K562 (cell line): Measurements from ENCODE around the gene ABCC1. TPM values are rescaled to one million over a fixed set of nuclear protein-coding genes. Genes with fewer than 3 reads are reported as not detected.

Experiments used
- AFF1 ChIP-seq, 2 experiments: fragments of 450-650 bp; IDR thresholded peaks; 2 replicates each; pipeline ENCODE4 v1.6.1; 2018; ENCODE audit warnings: mild to moderate bottlenecking in 2 of 2, low read depth in 1 of 2; ENCODE audit not compliant: partially characterized antibody in 2 of 2
- ATF6 ChIP-seq: sonication (generic); formaldehyde crosslinking; IDR thresholded peaks from 2 replicates; pipeline ENCODE4 v1.4.0; 2020; ENCODE audit warnings: mild to moderate bottlenecking, missing genetic modification reagents
- HDAC6 ChIP-seq: IDR thresholded peaks from 2 replicates; pipeline ENCODE4 v1.6.1; 2012; ENCODE audit warnings: low read depth, mild to moderate bottlenecking, control low read depth, inconsistent platforms, low read length, moderate library complexity
- HMGN3 ChIP-seq: IDR thresholded peaks from 2 replicates; pipeline ENCODE4 v1.6.1; 2011; ENCODE audit warnings: borderline replicate concordance, low read depth, mild to moderate bottlenecking, mixed read lengths, low read length; ENCODE audit not compliant: insufficient read length; ENCODE audit errors: extremely low read depth
- ZBTB26 ChIP-seq: fragments of 450-650 bp; formaldehyde crosslinking; IDR thresholded peaks from 2 replicates; pipeline ENCODE4 v1.4.0; 2022; ENCODE audit warnings: missing genetic modification characterization
- ZNF311 ChIP-seq: fragments of 250-450 bp; sonication (Bioruptor Pico); IDR thresholded peaks from 2 replicates; pipeline ENCODE4 v1.4.0; 2020; ENCODE audit warnings: mild to moderate bottlenecking, moderate library complexity
- polyA plus RNA-seq, 8 experiments: library from polyadenylated mRNA; depleted of rRNA in 4 of 8; stranded (reverse) in 5 of 8; unstranded in 3 of 8; fragments of >200 nt; fragmentation: Nextera tagmentation in 2 of 8; fragmentation: Illumina TruSeq in 1 of 8; extraction: Ambion mirVana in 2 of 8; extraction: Trizol in 1 of 8; gene quantifications; 2 replicates each; pipeline versions ENCODE4 v1.2.1 to v1.2.3, GENCODE V29; 2011 to 2014; ENCODE audit warnings: inconsistent platforms in 1 of 8, missing spikeins in 1 of 8
- total RNA-seq, 7 experiments: library from RNA; depleted of rRNA in 6 of 7; stranded (reverse); fragments of >200 nt in 6 of 7; fragmentation: Illumina TruSeq in 2 of 7; extraction: Trizol in 2 of 7; gene quantifications; 2 replicates each; pipeline versions ENCODE4 v1.2.1 to v1.2.3, GENCODE V29; 2011 to 2021; ENCODE audit warnings: low replicate concordance in 1 of 7

Gene ABCC1
- total and polyA plus RNA-seq, 9 of the 15 experiments (the other 6 are each of a cell fraction or from before 2014, with no cell fraction given) = 3.9 to 41.6 (median 10.0) TPM

GRCh38 chr16:15976929-15977637, 27.7 kb downstream of the ABCC1 start (continued):
- TF ChIP-seq AFF1 (IDR thresholded peaks at IDR 0.05; ENCODE audit: low read depth in 1 of 2, partially characterized antibody in 2 of 2) (no peak), HMGN3 (no peak), ATF6 (no peak), ZNF311 (CRISPR knock-in tag) (no peak), ZBTB26 (CRISPR knock-in tag) (no peak), HDAC6 (no peak)
- TF ChIP-seq, all 486 proteins: peak for 0
